GM12878 (cell line): ENCODE results near the gene OGFR. TPM values are rescaled to one million over a fixed set of nuclear protein-coding genes. Genes with fewer than 3 reads are reported as not detected.

ENCODE experiments used
- ATAC-seq: fragments of 200-7000 bp; cut with Tn5 transposase; 3 replicates; pipeline ENCODE4 v1.9.1; 2020; ENCODE audit warnings: mild to moderate bottlenecking, moderate library complexity
- BruUV-seq: library from RNA; stranded (reverse); fragments of 400-500 nt; replicated peaks from 2 replicates; lab custom pipeline; 2021; lab: Mats Ljungman, UMichigan
- CTCF ChIA-PET: fragments of 300-600 bp; sonication (Branson Sonifier 250); formaldehyde crosslinking; extraction: SDS; loops from one replicate; lab custom pipeline; 2021; ENCODE audit warnings: inconsistent platforms; lab: Yijun Ruan, JAX
- POLR2A ChIA-PET: fragments of 350-600 bp; formaldehyde crosslinking; extraction: SDS; loops from one replicate; lab custom pipeline; 2021; ENCODE audit warnings: inconsistent platforms; lab: Charles Lee
- RAD21 ChIA-PET: fragments of 300-600 bp; sonication (Branson Sonifier 250); formaldehyde crosslinking; loops from one replicate; lab custom pipeline; 2023; ENCODE audit warnings: antibody characterized with exemption; ENCODE audit not compliant: unreplicated experiment; lab: Charles Lee
- SMC1A ChIA-PET: fragments of 300-600 bp; sonication (Branson Sonifier 250); formaldehyde crosslinking; loops from one replicate; lab custom pipeline; 2023; ENCODE audit not compliant: unreplicated experiment, uncharacterized antibody; lab: Charles Lee
- DNase-seq: peaks from one replicate; pipeline ENCODE4 v3.0.0-alpha.2; 2011; ENCODE audit warnings: low read depth, low spot score
- FAIRE-seq: peaks from 3 replicates; lab custom pipeline; 2011; peaks lifted over from hg19 to GRCh38; lab: Jason Lieb, UNC
- H2AFZ ChIP-seq: 2 replicates; pipeline ENCODE4 v1.6.0; 2011; ENCODE audit warnings: low read depth, low read length, control low read depth; ENCODE audit not compliant: control insufficient read depth
- H3K27ac ChIP-seq: 2 replicates; pipeline ENCODE4 v1.5.1; 2011; ENCODE audit warnings: control low read depth; ENCODE audit not compliant: control insufficient read depth, insufficient read depth
- H3K27me3 ChIP-seq, 2 experiments: replicated peaks in 1 of 2; 2 replicates each; pipeline versions ENCODE4 v1.6.0 to v1.6.1; 2011; ENCODE audit warnings: low read length in 1 of 2; ENCODE audit not compliant: control insufficient read depth in 2 of 2, insufficient read depth in 2 of 2
- H3K36me3 ChIP-seq, 2 experiments: 2 replicates each; pipeline ENCODE4 v1.5.1; 2011; ENCODE audit warnings: low read length in 1 of 2; ENCODE audit not compliant: control insufficient read depth in 2 of 2, insufficient read depth in 2 of 2
- H3K4me1 ChIP-seq: 2 replicates; pipeline ENCODE4 v1.6.1; 2011; ENCODE audit warnings: mild to moderate bottlenecking, low read length, moderate library complexity, mixed read lengths; ENCODE audit not compliant: control insufficient read depth, insufficient read depth
- H3K4me2 ChIP-seq: 2 replicates; pipeline ENCODE4 v1.6.0; 2011; ENCODE audit warnings: control low read depth; ENCODE audit not compliant: control insufficient read depth, insufficient read depth
- H3K4me3 ChIP-seq: fragments of 200-600 bp; sonication (generic); 2 replicates; pipeline ENCODE4 v1.5.1; 2016
- H3K79me2 ChIP-seq: 2 replicates; pipeline ENCODE4 v1.6.0; 2011; ENCODE audit warnings: low read length; ENCODE audit not compliant: control insufficient read depth, insufficient read depth
- H3K9ac ChIP-seq: 2 replicates; pipeline ENCODE4 v1.8.0; 2011; ENCODE audit warnings: low read length, control low read depth, mixed read lengths; ENCODE audit not compliant: control insufficient read depth, insufficient read depth
- H3K9me3 ChIP-seq: replicated peaks from 3 replicates; pipeline ENCODE4 v1.5.1; 2011; ENCODE audit warnings: mild to moderate bottlenecking, low read length; ENCODE audit not compliant: control insufficient read depth, insufficient read depth
- H4K20me1 ChIP-seq: 2 replicates; pipeline ENCODE4 v1.6.0; 2011; ENCODE audit not compliant: control insufficient read depth, insufficient read depth
- CUX1 ChIP-seq: IDR thresholded peaks from 2 replicates; pipeline ENCODE4 v1.6.1; 2012; ENCODE audit warnings: improper control_type of control experiment, low read depth, low read length; ENCODE audit not compliant: insufficient replicate concordance
- EZH2 ChIP-seq: IDR thresholded peaks from 2 replicates; pipeline ENCODE4 v1.6.1; 2012; ENCODE audit warnings: low read depth, mild to moderate bottlenecking, control low read depth, inconsistent platforms, low read length, borderline replicate concordance; ENCODE audit not compliant: control insufficient read depth
- GABPA ChIP-seq: IDR thresholded peaks from 2 replicates; pipeline ENCODE4 v1.6.1; 2014; ENCODE audit warnings: antibody characterized with exemption, low read depth, mild to moderate bottlenecking, inconsistent platforms
- POLR2A ChIP-seq: IDR thresholded peaks from 2 replicates; pipeline ENCODE4 v1.6.1; 2011; ENCODE audit warnings: low read depth, mild to moderate bottlenecking, low read length
- RFX5 ChIP-seq: IDR thresholded peaks from 2 replicates; pipeline ENCODE4 v1.6.1; 2011; ENCODE audit warnings: low read depth, low read length, improper control_type of control experiment
- SMC3 ChIP-seq: IDR thresholded peaks from 2 replicates; pipeline ENCODE4 v1.6.1; 2011; ENCODE audit warnings: low read length, improper control_type of control experiment, borderline replicate concordance
- SP1 ChIP-seq: IDR thresholded peaks from one replicate; pipeline ENCODE4 v1.6.1; 2011; ENCODE audit warnings: low read depth, low read length
- SRF ChIP-seq, 2 experiments: IDR thresholded peaks; 2 replicates each; pipeline ENCODE4 v1.6.1; 2011; ENCODE audit warnings: low read depth in 2 of 2, low read length in 2 of 2, mild to moderate bottlenecking in 1 of 2, moderate library complexity in 1 of 2
- ZNF24 ChIP-seq: fragments of 450-650 bp; IDR thresholded peaks from 2 replicates; pipeline ENCODE4 v1.6.1; 2017; ENCODE audit warnings: antibody characterized with exemption, mild to moderate bottlenecking
- WGBS: methylation state at CpG from one replicate; pipeline ENCODE4 v1.1.6; 2016; ENCODE audit warnings: low lambda C conversion rate; ENCODE audit not compliant: insufficient replicate concordance, insufficient coverage; ENCODE audit errors: missing lambda C conversion rate; 5-methylcytosine and 5-hydroxymethylcytosine counted together
- in situ Hi-C: fragments of 300-500 bp; cut with MboI; formaldehyde crosslinking; loops from 9 replicates; pipeline ENCODE4 v1.14.3; 2018; ENCODE audit warnings: mixed read lengths
- intact Hi-C: fragments of 100-400 bp; cut with micrococcal nuclease; formaldehyde crosslinking; loops from one replicate; pipeline ENCODE4 v1.14.2; 2022; ENCODE audit not compliant: unreplicated experiment
- polyA plus RNA-seq, 11 experiments: library from polyadenylated mRNA; depleted of rRNA in 4 of 11; unstranded in 6 of 11; stranded (reverse) in 5 of 11; fragments of >200 nt; fragmentation: Nextera tagmentation in 4 of 11; fragmentation: Illumina TruSeq in 1 of 11; extraction: Ambion mirVana in 4 of 11; extraction: Trizol in 1 of 11; gene quantifications; 1 replicate in 1 of 11; 2 replicates in 10 of 11; pipeline versions ENCODE4 v1.2.1 to v1.2.3, GENCODE V29; 2011 to 2016; ENCODE audit warnings: inconsistent platforms in 2 of 11, missing spikeins in 2 of 11, low read depth in 1 of 11
- total RNA-seq, 4 experiments: library from RNA; depleted of rRNA in 3 of 4; stranded (reverse); fragments of >200 nt in 3 of 4; fragmentation: Illumina TruSeq in 1 of 4; extraction: Trizol in 1 of 4; gene quantifications; 2 replicates each; pipeline versions ENCODE4 v1.2.1 to v1.2.3, GENCODE V29; 2013 to 2021
- TF ChIP-seq, protein P1 (sequence below): fragments of 450-650 bp; IDR thresholded peaks from 2 replicates; pipeline ENCODE4 v1.6.1; 2018; ENCODE audit warnings: borderline replicate concordance, mild to moderate bottlenecking; ENCODE audit not compliant: partially characterized antibody
- TF ChIP-seq, protein P2 (sequence below): fragments of 450-650 bp; formaldehyde crosslinking; IDR thresholded peaks from 2 replicates; pipeline ENCODE4 v1.4.0; 2022; ENCODE audit warnings: mild to moderate bottlenecking, moderate library complexity

The OGFR gene
- total and polyA plus RNA-seq, 10 of the 15 experiments (the other 5 are each of a cell fraction or from before 2014, with no cell fraction given): 0.72 to 62.1 (median 27.3) TPM

DNA sequence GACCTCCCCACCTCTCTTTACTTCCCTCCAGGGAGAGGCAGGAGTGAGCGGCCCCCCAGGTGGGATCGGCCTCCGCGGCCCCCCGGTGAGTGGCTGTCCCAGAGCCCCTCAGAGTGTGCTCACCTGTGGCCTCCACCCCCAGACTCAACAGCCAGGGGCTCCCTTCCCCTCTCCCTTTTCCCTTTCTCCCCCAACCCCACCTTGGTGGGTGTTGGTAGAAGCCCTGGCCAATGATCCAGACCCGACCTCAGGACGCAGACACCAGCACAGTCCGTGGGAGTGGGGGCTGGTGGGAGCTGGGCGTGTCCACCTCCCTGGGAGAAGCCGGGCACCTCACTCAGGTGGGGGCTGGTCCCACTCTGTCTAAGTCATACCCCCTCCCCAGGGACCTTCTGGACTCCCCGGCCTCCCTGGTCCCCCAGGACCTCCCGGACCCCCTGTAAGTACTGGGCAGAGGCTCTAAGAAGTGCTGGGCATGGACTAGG is 17.1 kb downstream of the OGFR start:
- ChIA-PET POLR2A (no interaction called here), RAD21 (interaction anchor here (1.4 kb wide), 1 partner anchor 40 kb away, joined by 5 read pairs; the partner anchor contains the start of gene TCFL5), SMC1A (interaction anchor here (1.5 kb wide), 1 partner anchor 156 kb away, joined by 3 read pairs; no protein-coding TSS in a partner anchor), CTCF (interaction anchor here (1.6 to 2.0 kb wide), 4 partner anchors 13 to 82 kb away, joined by 4 to 12 read pairs (median 6); no protein-coding TSS in a partner anchor)
- no peaks in the 10 kb centered on the region for H3K36me3 ChIP-seq
- no peaks in the 10 kb centered on the region for H3K79me2 ChIP-seq
- no peak overlapping the region for H2AFZ ChIP-seq
- 0 out of 2 replicates have a peak, but pooled peaks cover 2% of the 10 kb centered on the region for H3K4me1 ChIP-seq
- 45% methylated on average over 12 of the region's 12 CpGs for WGBS
- no peak overlapping the region for H3K4me3 ChIP-seq
- H3K9ac ChIP-seq: no peak overlapping the region
- H3K27ac ChIP-seq: no peak overlapping the region
- peaks cover 0 to 5% of the 10 kb centered on the region in 2 experiments; a peak in 3 of 4 replicates for H3K27me3 ChIP-seq
- ATAC-seq (no peak), FAIRE-seq (no peak), DNase-seq (no peak)
- H3K4me2 ChIP-seq: no peak overlapping the region
- intact Hi-C loops (loop anchor here (1.0 to 2.0 kb wide), 2 partner anchors 79 to 188 kb away; no protein-coding TSS in a partner anchor), in situ Hi-C loops (no loop called here)
- H4K20me1 ChIP-seq: no peaks in the 10 kb centered on the region
- no peaks in the 10 kb centered on the region for H3K9me3 ChIP-seq
- BruUV-seq: no TSS peak
- TF ChIP-seq GABPA: no peak
- TF ChIP-seq EZH2: no peak
- no peak for TF ChIP-seq CUX1
- TF ChIP-seq SP1: no peak
- no peak for TF ChIP-seq POLR2A
- TF ChIP-seq SMC3: no peak
- TF ChIP-seq RFX5: no peak
- no peak for TF ChIP-seq ZNF24
- TF ChIP-seq, protein P1, sequence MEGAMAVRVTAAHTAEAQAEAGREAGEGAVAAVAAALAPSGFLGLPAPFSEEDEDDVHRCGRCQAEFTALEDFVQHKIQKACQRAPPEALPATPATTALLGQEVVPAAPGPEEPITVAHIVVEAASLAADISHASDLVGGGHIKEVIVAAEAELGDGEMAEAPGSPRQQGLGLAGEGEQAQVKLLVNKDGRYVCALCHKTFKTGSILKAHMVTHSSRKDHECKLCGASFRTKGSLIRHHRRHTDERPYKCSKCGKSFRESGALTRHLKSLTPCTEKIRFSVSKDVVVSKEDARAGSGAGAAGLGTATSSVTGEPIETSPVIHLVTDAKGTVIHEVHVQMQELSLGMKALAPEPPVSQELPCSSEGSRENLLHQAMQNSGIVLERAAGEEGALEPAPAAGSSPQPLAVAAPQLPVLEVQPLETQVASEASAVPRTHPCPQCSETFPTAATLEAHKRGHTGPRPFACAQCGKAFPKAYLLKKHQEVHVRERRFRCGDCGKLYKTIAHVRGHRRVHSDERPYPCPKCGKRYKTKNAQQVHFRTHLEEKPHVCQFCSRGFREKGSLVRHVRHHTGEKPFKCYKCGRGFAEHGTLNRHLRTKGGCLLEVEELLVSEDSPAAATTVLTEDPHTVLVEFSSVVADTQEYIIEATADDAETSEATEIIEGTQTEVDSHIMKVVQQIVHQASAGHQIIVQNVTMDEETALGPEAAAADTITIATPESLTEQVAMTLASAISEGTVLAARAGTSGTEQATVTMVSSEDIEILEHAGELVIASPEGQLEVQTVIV: no peak
- TF ChIP-seq, protein P2, sequence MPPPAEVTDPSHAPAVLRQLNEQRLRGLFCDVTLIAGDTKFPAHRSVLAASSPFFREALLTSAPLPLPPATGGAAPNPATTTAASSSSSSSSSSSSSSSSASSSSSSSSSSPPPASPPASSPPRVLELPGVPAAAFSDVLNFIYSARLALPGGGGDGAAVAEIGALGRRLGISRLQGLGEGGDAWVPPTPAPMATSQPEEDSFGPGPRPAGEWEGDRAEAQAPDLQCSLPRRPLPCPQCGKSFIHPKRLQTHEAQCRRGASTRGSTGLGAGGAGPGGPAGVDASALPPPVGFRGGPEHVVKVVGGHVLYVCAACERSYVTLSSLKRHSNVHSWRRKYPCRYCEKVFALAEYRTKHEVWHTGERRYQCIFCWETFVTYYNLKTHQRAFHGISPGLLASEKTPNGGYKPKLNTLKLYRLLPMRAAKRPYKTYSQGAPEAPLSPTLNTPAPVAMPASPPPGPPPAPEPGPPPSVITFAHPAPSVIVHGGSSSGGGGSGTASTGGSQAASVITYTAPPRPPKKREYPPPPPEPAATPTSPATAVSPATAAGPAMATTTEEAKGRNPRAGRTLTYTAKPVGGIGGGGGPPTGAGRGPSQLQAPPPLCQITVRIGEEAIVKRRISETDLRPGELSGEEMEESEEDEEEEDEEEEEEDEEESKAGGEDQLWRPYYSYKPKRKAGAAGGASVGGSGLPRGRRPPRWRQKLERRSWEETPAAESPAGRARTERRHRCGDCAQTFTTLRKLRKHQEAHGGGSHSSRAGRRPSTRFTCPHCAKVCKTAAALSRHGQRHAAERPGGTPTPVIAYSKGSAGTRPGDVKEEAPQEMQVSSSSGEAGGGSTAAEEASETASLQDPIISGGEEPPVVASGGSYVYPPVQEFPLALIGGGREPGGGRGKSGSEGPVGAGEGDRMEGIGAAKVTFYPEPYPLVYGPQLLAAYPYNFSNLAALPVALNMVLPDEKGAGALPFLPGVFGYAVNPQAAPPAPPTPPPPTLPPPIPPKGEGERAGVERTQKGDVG (CRISPR knock-in tag): no peak
- no peak for TF ChIP-seq SRF (IDR thresholded peaks at IDR 0.05; ENCODE audit: low read depth in 2 of 2, low read length in 2 of 2)
